Measurements from ENCODE around the gene CD2AP. TPM values are rescaled to one million over a fixed set of nuclear protein-coding genes. Genes with fewer than 3 reads are reported as not detected.

The CD2AP gene
- total RNA-seq, 1 experiment from 2014 or later, result 20.6 TPM

GRCh38 chr6:47650553-47651432 is 173.2 kb downstream of the CD2AP start:
- intact Hi-C loops (cut with micrococcal nuclease; ENCODE audit: unreplicated experiment), result no loop called here
- TF ChIP-seq EZH2 (IDR thresholded peaks at IDR 0.05; ENCODE audit: borderline replicate concordance, low read depth, low read length, poor library complexity, severe bottlenecking) (no peak), CTCF (conservative IDR thresholded peaks at IDR 0.05; ENCODE audit: low read depth, low read length) (no peak)
- POLR2A ChIA-PET (ENCODE audit: low non-redundant PET), result no interaction called here

GRCh38 chr6:47651505-47651944 is 173.9 kb downstream of the CD2AP start:
- intact Hi-C loops (cut with micrococcal nuclease; ENCODE audit: unreplicated experiment), result no loop called here
- H3K9me3 ChIP-seq (ENCODE audit: low read depth, low read length, poor library complexity, severe bottlenecking), result no peaks in the 10 kb centered on the region
- H3K27ac ChIP-seq (ENCODE audit: low read depth, low read length, poor library complexity, severe bottlenecking), result no peak overlapping the region
- ChIA-PET CTCF (no interaction called here), POLR2A (ENCODE audit: low non-redundant PET) (no interaction called here)
- no peaks in the 10 kb centered on the region for H3K27me3 ChIP-seq (replicated peaks; ENCODE audit: insufficient read depth, low read depth, low read length, poor library complexity)
- TF ChIP-seq CTCF (conservative IDR thresholded peaks at IDR 0.05; ENCODE audit: low read depth, low read length) (no peak), EZH2 (IDR thresholded peaks at IDR 0.05; ENCODE audit: borderline replicate concordance, low read depth, low read length, poor library complexity, severe bottlenecking) (no peak)
- H3K4me1 ChIP-seq (ENCODE audit: insufficient read depth, low read length, poor library complexity, severe bottlenecking), result no peaks in the 10 kb centered on the region
- DNase-seq (ENCODE audit: low spot score), result no peak
- H3K4me3 ChIP-seq (ENCODE audit: low read depth, low read length, poor library complexity, severe bottlenecking), result no peak overlapping the region
- no TSS peak for BruUV-seq (replicated peaks)
- H3K36me3 ChIP-seq (ENCODE audit: insufficient read depth, low read length, poor library complexity, severe bottlenecking), result no peaks in the 10 kb centered on the region

More at GRCh38 chr6:47650553-47651432, 173.2 kb downstream of the CD2AP start:
- H3K4me3 ChIP-seq (ENCODE audit: low read depth, low read length, poor library complexity, severe bottlenecking), result no peak overlapping the region
- no peak for DNase-seq (ENCODE audit: low spot score)
- H3K36me3 ChIP-seq (ENCODE audit: insufficient read depth, low read length, poor library complexity, severe bottlenecking), result no peaks in the 10 kb centered on the region
- H3K27me3 ChIP-seq (replicated peaks; ENCODE audit: insufficient read depth, low read depth, low read length, poor library complexity), result no peaks in the 10 kb centered on the region
- H3K9me3 ChIP-seq (ENCODE audit: low read depth, low read length, poor library complexity, severe bottlenecking), result no peaks in the 10 kb centered on the region
- no TSS peak for BruUV-seq (replicated peaks)
- CTCF ChIA-PET, result no interaction called here
- H3K27ac ChIP-seq (ENCODE audit: low read depth, low read length, poor library complexity, severe bottlenecking), result no peak overlapping the region
- no peaks in the 10 kb centered on the region for H3K4me1 ChIP-seq (ENCODE audit: insufficient read depth, low read length, poor library complexity, severe bottlenecking)

GRCh38 chr6:47653706-47654105 is 176.1 kb downstream of the CD2AP start:
- CTCF ChIA-PET, result no interaction called here
- no TSS peak for BruUV-seq (replicated peaks)
- TF ChIP-seq EZH2 (IDR thresholded peaks at IDR 0.05; ENCODE audit: borderline replicate concordance, low read depth, low read length, poor library complexity, severe bottlenecking) (no peak), CTCF (conservative IDR thresholded peaks at IDR 0.05; ENCODE audit: low read depth, low read length) (no peak)
- Histone ChIP-seq H3K9me3 (ENCODE audit: low read depth, low read length, poor library complexity, severe bottlenecking) (no peaks in the 10 kb centered on the region), H3K4me1 (ENCODE audit: insufficient read depth, low read length, poor library complexity, severe bottlenecking) (no peaks in the 10 kb centered on the region), H3K4me3 (ENCODE audit: low read depth, low read length, poor library complexity, severe bottlenecking) (no peak overlapping the region), H3K27me3 (replicated peaks; ENCODE audit: insufficient read depth, low read depth, low read length, poor library complexity) (no peaks in the 10 kb centered on the region), H3K27ac (ENCODE audit: low read depth, low read length, poor library complexity, severe bottlenecking) (no peak overlapping the region), H3K36me3 (ENCODE audit: insufficient read depth, low read length, poor library complexity, severe bottlenecking) (no peaks in the 10 kb centered on the region)
- DNase-seq (ENCODE audit: low spot score), result no peak
- POLR2A ChIA-PET (ENCODE audit: low non-redundant PET), result no interaction called here
- intact Hi-C loops (cut with micrococcal nuclease; ENCODE audit: unreplicated experiment), result no loop called here

Data from A673 (cell line).